WTC11 (cell line): Measurements from ENCODE around the gene NDOR1. TPM values are rescaled to one million over a fixed set of nuclear protein-coding genes. Genes with fewer than 3 reads are reported as not detected.

ENCODE experiments used
- ATAC-seq: fragments of 200-7000 bp; cut with Tn5 transposase; 2 replicates; pipeline ENCODE4 v1.10.0; 2021; ENCODE audit warnings: mild to moderate bottlenecking, moderate library complexity
- CTCF ChIA-PET: fragments of 300-600 bp; sonication (Branson Sonifier 250); formaldehyde crosslinking; loops from one replicate; lab custom pipeline; 2021; ENCODE audit warnings: antibody characterized with exemption; lab: Charles Lee
- POLR2A ChIA-PET: fragments of 350-600 bp; sonication (Branson Sonifier 250); formaldehyde crosslinking; loops from one replicate; lab custom pipeline; 2021; ENCODE audit warnings: antibody characterized with exemption; lab: Charles Lee
- DNase-seq: peaks from one replicate; pipeline ENCODE4 v3.0.0; 2021; ENCODE audit warnings: low spot score
- H3K27ac Mint-ChIP-seq: 2 replicates; pipeline ENCODE4 v1.8.0; 2021; ENCODE audit warnings: mixed read lengths
- H3K27me3 Mint-ChIP-seq: 2 replicates; pipeline ENCODE4 v1.8.0; 2021; ENCODE audit warnings: low read depth, mild to moderate bottlenecking, moderate library complexity, mixed read lengths
- H3K36me3 Mint-ChIP-seq: 2 replicates; pipeline ENCODE4 v1.8.0; 2021; ENCODE audit warnings: mixed read lengths
- H3K4me1 Mint-ChIP-seq: 2 replicates; pipeline ENCODE4 v1.8.0; 2022; ENCODE audit warnings: mixed read lengths
- H3K4me3 Mint-ChIP-seq: 2 replicates; pipeline ENCODE4 v1.8.0; 2021; ENCODE audit warnings: mild to moderate bottlenecking, moderate library complexity, mixed read lengths
- H3K9me3 Mint-ChIP-seq: 2 replicates; pipeline ENCODE4 v1.8.0; 2021; ENCODE audit warnings: mixed read lengths
- E2F5 ChIP-seq: sonication (generic); formaldehyde crosslinking; IDR thresholded peaks from 2 replicates; pipeline ENCODE4 v1.8.1; 2022; ENCODE audit warnings: mild to moderate bottlenecking, moderate library complexity, missing genetic modification reagents
- ERG ChIP-seq: fragments of 250-450 bp; sonication (Bioruptor Pico); IDR thresholded peaks from 2 replicates; pipeline ENCODE4 v1.8.0; 2021; ENCODE audit warnings: mild to moderate bottlenecking
- ETV6 ChIP-seq: sonication (generic); formaldehyde crosslinking; IDR thresholded peaks from 2 replicates; pipeline ENCODE4 v1.8.1; 2022; ENCODE audit warnings: mild to moderate bottlenecking, missing genetic modification reagents
- FOXP1 ChIP-seq: sonication (generic); formaldehyde crosslinking; IDR thresholded peaks from 2 replicates; pipeline ENCODE4 v1.8.0; 2022; ENCODE audit warnings: missing genetic modification reagents, mild to moderate bottlenecking, moderate library complexity, borderline replicate concordance
- HMGA2 ChIP-seq: fragments of 250-450 bp; sonication (Bioruptor Pico); IDR thresholded peaks from 2 replicates; pipeline ENCODE4 v1.4.0; 2021; ENCODE audit warnings: mild to moderate bottlenecking, moderate library complexity
- MAX ChIP-seq: sonication (generic); formaldehyde crosslinking; IDR thresholded peaks from 2 replicates; pipeline ENCODE4 v1.8.0; 2022; ENCODE audit warnings: mild to moderate bottlenecking, missing genetic modification reagents
- NR3C1 ChIP-seq: sonication (generic); formaldehyde crosslinking; conservative IDR thresholded peaks from 2 replicates; pipeline ENCODE4 v1.8.1; 2023; ENCODE audit warnings: low read depth, mild to moderate bottlenecking, missing genetic modification reagents
- RELA ChIP-seq: sonication (generic); formaldehyde crosslinking; IDR thresholded peaks from 2 replicates; pipeline ENCODE4 v1.8.1; 2022; ENCODE audit warnings: missing genetic modification reagents, mild to moderate bottlenecking, borderline replicate concordance
- STAT6 ChIP-seq: sonication (generic); formaldehyde crosslinking; conservative IDR thresholded peaks from 2 replicates; pipeline ENCODE4 v1.8.1; 2023; ENCODE audit warnings: mild to moderate bottlenecking, low read depth, missing genetic modification reagents, moderate library complexity
- ZBTB21 ChIP-seq: sonication (generic); formaldehyde crosslinking; IDR thresholded peaks from 2 replicates; pipeline ENCODE4 v1.8.1; 2023; ENCODE audit warnings: mild to moderate bottlenecking, missing genetic modification reagents, borderline replicate concordance
- ZNF138 ChIP-seq: sonication (generic); formaldehyde crosslinking; conservative IDR thresholded peaks from 2 replicates; pipeline ENCODE4 v1.8.1; 2022; ENCODE audit warnings: mild to moderate bottlenecking, moderate library complexity, missing genetic modification reagents
- ZNF219 ChIP-seq: sonication (generic); formaldehyde crosslinking; IDR thresholded peaks from 2 replicates; pipeline ENCODE4 v1.8.0; 2023; ENCODE audit warnings: missing genetic modification reagents, mild to moderate bottlenecking, borderline replicate concordance
- ZNF396 ChIP-seq: fragments of 250-450 bp; sonication (Bioruptor Pico); IDR thresholded peaks from 2 replicates; pipeline ENCODE4 v1.8.0; 2021; ENCODE audit warnings: mild to moderate bottlenecking, moderate library complexity, borderline replicate concordance
- ZNF423 ChIP-seq: fragments of 250-450 bp; sonication (Bioruptor Pico); IDR thresholded peaks from 2 replicates; pipeline ENCODE4 v2.1.2; 2022; ENCODE audit warnings: mild to moderate bottlenecking, moderate library complexity
- total RNA-seq: library from RNA; stranded (reverse); gene quantifications from 3 replicates; pipeline ENCODE4 v1.2.3, GENCODE V29; 2021
- TF ChIP-seq, protein P1 (sequence below): fragments of 250-450 bp; sonication (Bioruptor Pico); IDR thresholded peaks from 2 replicates; pipeline ENCODE4 v1.9.0; 2021; ENCODE audit warnings: moderate library complexity, mild to moderate bottlenecking, inconsistent platforms, borderline replicate concordance
- TF ChIP-seq, protein P2 (sequence below): fragments of 250-450 bp; sonication (Bioruptor Pico); IDR thresholded peaks from 2 replicates; pipeline ENCODE4 v1.9.0; 2021; ENCODE audit warnings: mild to moderate bottlenecking, borderline replicate concordance
- TF ChIP-seq, protein P3 (sequence below): sonication (generic); formaldehyde crosslinking; IDR thresholded peaks from 2 replicates; pipeline ENCODE4 v1.8.1; 2022; ENCODE audit warnings: low read depth, mild to moderate bottlenecking, moderate library complexity, missing genetic modification reagents, borderline replicate concordance

NDOR1 gene
- total RNA-seq, 1 experiment from 2014 or later, result 49.0 TPM

- no peak for TF ChIP-seq RELA (CRISPR knock-in tag)
- TF ChIP-seq ZNF423 (CRISPR knock-in tag), result 0 out of 2 replicates have a peak, but pooled peaks have one; percentile 16
- TF ChIP-seq ETV6, result no peak
- TF ChIP-seq ZNF138, result no peak
- TF ChIP-seq ZNF396 (CRISPR knock-in tag), result no peak
- no peak for TF ChIP-seq ERG (CRISPR knock-in tag)
- TF ChIP-seq FOXP1 (CRISPR knock-in tag), result no peak
- TF ChIP-seq ZBTB21 (CRISPR knock-in tag), result no peak
Observed at GRCh38 chr9:137176302-137177182, 29.0 kb upstream of the NDOR1 start (continued).

GRCh38 chr9:137178201-137178938 is 27.1 kb upstream of the NDOR1 start:
- DNase-seq (no peak), ATAC-seq (no peak)
- no peak overlapping the region for H3K27ac Mint-ChIP-seq
- H3K36me3 Mint-ChIP-seq, result peaks cover 5% of the 10 kb centered on the region
- ChIA-PET CTCF (interaction anchor here (1.0 to 2.0 kb wide), 3 partner anchors 9 to 115 kb away, joined by 3 to 8 read pairs (median 4); partner anchors contain the start of gene LRRC26), POLR2A (no interaction called here)
- no peaks in the 10 kb centered on the region for H3K9me3 Mint-ChIP-seq
- TF ChIP-seq FOXP1 (CRISPR knock-in tag), result no peak
- no peak for TF ChIP-seq ZNF423 (CRISPR knock-in tag)
- no peak for TF ChIP-seq E2F5
- TF ChIP-seq, protein P1, sequence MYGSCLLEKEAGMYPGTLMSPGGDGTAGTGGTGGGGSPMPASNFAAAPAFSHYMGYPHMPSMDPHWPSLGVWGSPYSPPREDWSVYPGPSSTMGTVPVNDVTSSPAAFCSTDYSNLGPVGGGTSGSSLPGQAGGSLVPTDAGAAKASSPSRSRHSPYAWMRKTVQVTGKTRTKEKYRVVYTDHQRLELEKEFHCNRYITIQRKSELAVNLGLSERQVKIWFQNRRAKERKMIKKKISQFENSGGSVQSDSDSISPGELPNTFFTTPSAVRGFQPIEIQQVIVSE (CRISPR knock-in tag), result no peak
- no peak for TF ChIP-seq ZNF219 (CRISPR knock-in tag)
- H3K4me3 Mint-ChIP-seq, result no peak overlapping the region
- no peaks in the 10 kb centered on the region; the same call in 1 of the 2 replicates for H3K27me3 Mint-ChIP-seq
- no peaks in the 10 kb centered on the region for H3K4me1 Mint-ChIP-seq

DNA sequence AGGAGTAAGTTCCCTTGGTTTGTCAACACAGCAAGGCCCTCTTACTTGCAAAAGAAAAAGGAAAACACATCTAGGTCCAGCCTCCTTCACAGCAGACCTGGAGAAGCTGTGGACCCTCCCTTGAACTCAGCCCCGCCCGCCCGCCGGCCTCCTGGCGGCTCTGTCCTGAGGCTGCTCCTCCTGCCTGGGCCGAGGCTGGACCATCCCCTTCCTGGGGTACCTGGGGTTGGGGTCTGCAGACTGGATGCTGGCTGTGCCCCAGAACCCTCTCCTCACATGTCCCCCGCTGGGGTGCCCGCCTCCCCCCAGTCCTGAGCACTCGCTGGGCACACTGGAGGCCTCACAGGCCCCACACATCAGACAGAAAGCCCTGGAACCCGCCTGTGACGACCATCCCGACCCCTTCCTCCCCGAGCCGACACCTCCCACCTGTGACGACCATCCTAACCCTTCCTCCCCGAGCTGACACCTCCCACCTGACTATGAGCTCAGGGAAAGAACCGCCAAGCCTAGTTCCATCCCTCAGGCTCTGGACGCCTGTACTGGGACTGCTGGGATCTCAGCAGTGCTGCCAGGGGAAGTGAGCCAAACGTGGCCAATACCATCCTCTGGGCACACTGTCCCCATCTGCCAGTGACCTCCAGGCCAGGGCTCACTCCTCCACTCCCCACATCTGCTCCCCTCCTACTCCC is 26.4 kb upstream of the NDOR1 start:
- ATAC-seq (no peak), DNase-seq (no peak)
- no peaks in the 10 kb centered on the region for H3K9me3 Mint-ChIP-seq
- H3K27ac Mint-ChIP-seq, result no peak overlapping the region
- no peaks in the 10 kb centered on the region for H3K4me1 Mint-ChIP-seq
- no peaks in the 10 kb centered on the region; the same call in 1 of the 2 replicates for H3K27me3 Mint-ChIP-seq
- ChIA-PET CTCF (interaction anchor here (1.0 to 1.4 kb wide), 2 partner anchors 9 to 115 kb away, joined by 3 to 4 read pairs; partner anchors contain the start of gene LRRC26), POLR2A (no interaction called here)
- H3K4me3 Mint-ChIP-seq, result no peak overlapping the region
- H3K36me3 Mint-ChIP-seq, result peaks cover 9% of the 10 kb centered on the region
- TF ChIP-seq, protein P2, sequence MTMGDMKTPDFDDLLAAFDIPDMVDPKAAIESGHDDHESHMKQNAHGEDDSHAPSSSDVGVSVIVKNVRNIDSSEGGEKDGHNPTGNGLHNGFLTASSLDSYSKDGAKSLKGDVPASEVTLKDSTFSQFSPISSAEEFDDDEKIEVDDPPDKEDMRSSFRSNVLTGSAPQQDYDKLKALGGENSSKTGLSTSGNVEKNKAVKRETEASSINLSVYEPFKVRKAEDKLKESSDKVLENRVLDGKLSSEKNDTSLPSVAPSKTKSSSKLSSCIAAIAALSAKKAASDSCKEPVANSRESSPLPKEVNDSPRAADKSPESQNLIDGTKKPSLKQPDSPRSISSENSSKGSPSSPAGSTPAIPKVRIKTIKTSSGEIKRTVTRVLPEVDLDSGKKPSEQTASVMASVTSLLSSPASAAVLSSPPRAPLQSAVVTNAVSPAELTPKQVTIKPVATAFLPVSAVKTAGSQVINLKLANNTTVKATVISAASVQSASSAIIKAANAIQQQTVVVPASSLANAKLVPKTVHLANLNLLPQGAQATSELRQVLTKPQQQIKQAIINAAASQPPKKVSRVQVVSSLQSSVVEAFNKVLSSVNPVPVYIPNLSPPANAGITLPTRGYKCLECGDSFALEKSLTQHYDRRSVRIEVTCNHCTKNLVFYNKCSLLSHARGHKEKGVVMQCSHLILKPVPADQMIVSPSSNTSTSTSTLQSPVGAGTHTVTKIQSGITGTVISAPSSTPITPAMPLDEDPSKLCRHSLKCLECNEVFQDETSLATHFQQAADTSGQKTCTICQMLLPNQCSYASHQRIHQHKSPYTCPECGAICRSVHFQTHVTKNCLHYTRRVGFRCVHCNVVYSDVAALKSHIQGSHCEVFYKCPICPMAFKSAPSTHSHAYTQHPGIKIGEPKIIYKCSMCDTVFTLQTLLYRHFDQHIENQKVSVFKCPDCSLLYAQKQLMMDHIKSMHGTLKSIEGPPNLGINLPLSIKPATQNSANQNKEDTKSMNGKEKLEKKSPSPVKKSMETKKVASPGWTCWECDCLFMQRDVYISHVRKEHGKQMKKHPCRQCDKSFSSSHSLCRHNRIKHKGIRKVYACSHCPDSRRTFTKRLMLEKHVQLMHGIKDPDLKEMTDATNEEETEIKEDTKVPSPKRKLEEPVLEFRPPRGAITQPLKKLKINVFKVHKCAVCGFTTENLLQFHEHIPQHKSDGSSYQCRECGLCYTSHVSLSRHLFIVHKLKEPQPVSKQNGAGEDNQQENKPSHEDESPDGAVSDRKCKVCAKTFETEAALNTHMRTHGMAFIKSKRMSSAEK, result no peak
- TF ChIP-seq NR3C1 (no peak), STAT6 (CRISPR knock-in tag) (no peak), MAX (no peak), HMGA2 (no peak)
- TF ChIP-seq, protein P3, sequence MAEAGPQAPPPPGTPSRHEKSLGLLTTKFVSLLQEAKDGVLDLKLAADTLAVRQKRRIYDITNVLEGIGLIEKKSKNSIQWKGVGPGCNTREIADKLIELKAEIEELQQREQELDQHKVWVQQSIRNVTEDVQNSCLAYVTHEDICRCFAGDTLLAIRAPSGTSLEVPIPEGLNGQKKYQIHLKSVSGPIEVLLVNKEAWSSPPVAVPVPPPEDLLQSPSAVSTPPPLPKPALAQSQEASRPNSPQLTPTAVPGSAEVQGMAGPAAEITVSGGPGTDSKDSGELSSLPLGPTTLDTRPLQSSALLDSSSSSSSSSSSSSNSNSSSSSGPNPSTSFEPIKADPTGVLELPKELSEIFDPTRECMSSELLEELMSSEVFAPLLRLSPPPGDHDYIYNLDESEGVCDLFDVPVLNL (CRISPR knock-in tag), result no peak
